OCI-LY3 (cell line): ENCODE results near the gene NPPB.

Experiments used
- EZH2phosphoT487 ChIP-seq: fragments of 200-600 bp; shearing (Covaris generic); IDR thresholded peaks from 2 replicates; pipeline ENCODE4 v1.6.1; 2018; ENCODE audit warnings: antibody characterized with exemption, mixed run types, low read depth
- TF ChIP-seq, protein P1 (sequence below): fragments of 200-600, 300-600 bp; sonication (generic); IDR thresholded peaks from 2 replicates; pipeline ENCODE4 v1.5.1; 2014; ENCODE audit warnings: antibody characterized with exemption, low read length, low read depth

DNA sequence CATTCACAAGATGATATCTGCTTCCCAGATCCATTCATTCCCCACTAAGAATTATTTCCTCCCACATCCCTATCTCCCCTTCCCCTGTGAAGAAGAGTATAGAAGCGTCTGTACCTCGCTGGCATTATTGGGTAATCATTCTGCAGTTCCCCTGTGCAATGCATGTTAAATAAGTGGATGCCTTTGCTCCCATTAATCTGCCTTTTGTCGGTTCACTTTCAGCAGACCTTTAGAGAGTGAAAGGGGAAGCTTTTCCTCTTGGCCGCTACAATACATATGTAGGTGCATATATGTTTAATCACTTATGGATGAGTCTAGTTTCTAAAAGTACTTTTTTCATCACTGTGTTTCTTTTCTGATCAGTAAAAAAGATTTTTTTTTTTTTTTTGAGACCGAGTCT is 45.7 kb downstream of the NPPB start:
- TF ChIP-seq, protein P1, sequence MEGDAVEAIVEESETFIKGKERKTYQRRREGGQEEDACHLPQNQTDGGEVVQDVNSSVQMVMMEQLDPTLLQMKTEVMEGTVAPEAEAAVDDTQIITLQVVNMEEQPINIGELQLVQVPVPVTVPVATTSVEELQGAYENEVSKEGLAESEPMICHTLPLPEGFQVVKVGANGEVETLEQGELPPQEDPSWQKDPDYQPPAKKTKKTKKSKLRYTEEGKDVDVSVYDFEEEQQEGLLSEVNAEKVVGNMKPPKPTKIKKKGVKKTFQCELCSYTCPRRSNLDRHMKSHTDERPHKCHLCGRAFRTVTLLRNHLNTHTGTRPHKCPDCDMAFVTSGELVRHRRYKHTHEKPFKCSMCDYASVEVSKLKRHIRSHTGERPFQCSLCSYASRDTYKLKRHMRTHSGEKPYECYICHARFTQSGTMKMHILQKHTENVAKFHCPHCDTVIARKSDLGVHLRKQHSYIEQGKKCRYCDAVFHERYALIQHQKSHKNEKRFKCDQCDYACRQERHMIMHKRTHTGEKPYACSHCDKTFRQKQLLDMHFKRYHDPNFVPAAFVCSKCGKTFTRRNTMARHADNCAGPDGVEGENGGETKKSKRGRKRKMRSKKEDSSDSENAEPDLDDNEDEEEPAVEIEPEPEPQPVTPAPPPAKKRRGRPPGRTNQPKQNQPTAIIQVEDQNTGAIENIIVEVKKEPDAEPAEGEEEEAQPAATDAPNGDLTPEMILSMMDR = no peak
- no peak for TF ChIP-seq EZH2phosphoT487
